Mucosa of descending colon (tissue), 3 donors: Measurements from ENCODE around the gene PIP4K2A. TPM values are rescaled to one million over a fixed set of nuclear protein-coding genes. Genes with fewer than 3 reads are reported as not detected.
A peak's percentile ranks its signal among the peaks of the same experiment; 100 is the strongest.
"Not testable (repeated sequence)": the region's sequence is repeated elsewhere in the genome, so short reads cannot be mapped to it uniquely, and the experiment has no call there.

ENCODE experiments used
- ATAC-seq: fragments of 200-7000 bp; cut with Tn5 transposase; one replicate; pipeline ENCODE4 v1.9.1; 2020; ENCODE audit warnings: mild to moderate bottlenecking, moderate library complexity
- DNase-seq, 3 donors: peaks; one replicate each; pipeline ENCODE4 v3.0.0-alpha.2; 2020
- H3K36me3 ChIP-seq: fragments of 200-600 bp; one replicate; pipeline ENCODE4 v1.8.0; 2021; ENCODE audit warnings: low read depth, mild to moderate bottlenecking
- H3K4me1 ChIP-seq: fragments of 200-600 bp; one replicate; pipeline ENCODE4 v1.8.0; 2021; ENCODE audit warnings: low read depth, mild to moderate bottlenecking
- H3K4me3 ChIP-seq: fragments of 200-600 bp; one replicate; pipeline ENCODE4 v1.8.0; 2021; ENCODE audit warnings: mild to moderate bottlenecking
- H3K9me3 ChIP-seq: fragments of 200-600 bp; one replicate; pipeline ENCODE4 v1.8.0; 2021; ENCODE audit warnings: mild to moderate bottlenecking
- intact Hi-C, 2 donors: fragments of 100-400 bp; cut with DNase I in 1 of 2; cut with micrococcal nuclease in 1 of 2; formaldehyde crosslinking; loops; one replicate each; pipeline versions ENCODE4 v1.11.0 to v1.11.1; 2022; cut with DNase I, micrococcal nuclease
- total RNA-seq, 3 donors: library from RNA; stranded (reverse); fragmentation: NEBNext Ultra II Directional in 2 of 3; extraction: Animal tissue kit (Norgen Biotek cat#: 25700) in 2 of 3; gene quantifications; one replicate each; pipeline versions ENCODE4 v1.2.1 to v1.2.4, GENCODE V29; 2021 to 2023
- TF ChIP-seq, protein P1 (sequence below): fragments of 200-600 bp; IDR thresholded peaks from one replicate; pipeline ENCODE4 v1.8.0; 2022; ENCODE audit warnings: antibody characterized with exemption, mild to moderate bottlenecking
- donor health status: DM: no; HTN: no; CAD: no; lungs with moderate emphysema.
- donor health status: DM: no; HTN: no; CAD: no.
- donor health status: DM: no; HTN: yes; CAD: no.

Gene PIP4K2A
- total RNA-seq, 3 donors from 2014 or later: 17.2 to 29.4 (median 21.2) TPM

DNA sequence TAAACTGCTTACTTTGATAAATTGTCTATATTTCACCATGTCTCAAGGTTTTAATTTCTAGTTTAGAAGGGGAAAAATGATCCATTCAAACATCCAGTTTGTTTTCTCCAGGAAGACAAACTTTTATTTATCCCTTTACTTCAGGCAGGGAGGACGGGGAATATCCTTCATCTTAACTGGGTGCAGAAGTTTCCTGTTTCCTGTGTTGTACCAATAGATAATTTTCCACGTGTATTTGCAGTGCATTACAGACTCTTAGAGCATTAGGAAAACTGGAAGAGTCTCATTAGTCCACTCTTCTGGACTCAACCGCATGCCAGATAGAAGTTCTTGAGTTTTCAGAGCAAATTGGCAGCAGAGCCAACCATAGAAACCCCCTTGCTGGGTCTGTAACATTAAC lies 39.4 kb upstream of the PIP4K2A start:
- TF ChIP-seq, protein P1, sequence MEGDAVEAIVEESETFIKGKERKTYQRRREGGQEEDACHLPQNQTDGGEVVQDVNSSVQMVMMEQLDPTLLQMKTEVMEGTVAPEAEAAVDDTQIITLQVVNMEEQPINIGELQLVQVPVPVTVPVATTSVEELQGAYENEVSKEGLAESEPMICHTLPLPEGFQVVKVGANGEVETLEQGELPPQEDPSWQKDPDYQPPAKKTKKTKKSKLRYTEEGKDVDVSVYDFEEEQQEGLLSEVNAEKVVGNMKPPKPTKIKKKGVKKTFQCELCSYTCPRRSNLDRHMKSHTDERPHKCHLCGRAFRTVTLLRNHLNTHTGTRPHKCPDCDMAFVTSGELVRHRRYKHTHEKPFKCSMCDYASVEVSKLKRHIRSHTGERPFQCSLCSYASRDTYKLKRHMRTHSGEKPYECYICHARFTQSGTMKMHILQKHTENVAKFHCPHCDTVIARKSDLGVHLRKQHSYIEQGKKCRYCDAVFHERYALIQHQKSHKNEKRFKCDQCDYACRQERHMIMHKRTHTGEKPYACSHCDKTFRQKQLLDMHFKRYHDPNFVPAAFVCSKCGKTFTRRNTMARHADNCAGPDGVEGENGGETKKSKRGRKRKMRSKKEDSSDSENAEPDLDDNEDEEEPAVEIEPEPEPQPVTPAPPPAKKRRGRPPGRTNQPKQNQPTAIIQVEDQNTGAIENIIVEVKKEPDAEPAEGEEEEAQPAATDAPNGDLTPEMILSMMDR: no peak
- no peak for DNase-seq
- Histone ChIP-seq H3K4me1 (no peaks in the 10 kb centered on the region), H3K4me3 (no peak overlapping the region), H3K36me3 (no peaks in the 10 kb centered on the region), H3K9me3 (no peaks in the 10 kb centered on the region)
- intact Hi-C loops: no loop called here
- no peak for ATAC-seq

DNA sequence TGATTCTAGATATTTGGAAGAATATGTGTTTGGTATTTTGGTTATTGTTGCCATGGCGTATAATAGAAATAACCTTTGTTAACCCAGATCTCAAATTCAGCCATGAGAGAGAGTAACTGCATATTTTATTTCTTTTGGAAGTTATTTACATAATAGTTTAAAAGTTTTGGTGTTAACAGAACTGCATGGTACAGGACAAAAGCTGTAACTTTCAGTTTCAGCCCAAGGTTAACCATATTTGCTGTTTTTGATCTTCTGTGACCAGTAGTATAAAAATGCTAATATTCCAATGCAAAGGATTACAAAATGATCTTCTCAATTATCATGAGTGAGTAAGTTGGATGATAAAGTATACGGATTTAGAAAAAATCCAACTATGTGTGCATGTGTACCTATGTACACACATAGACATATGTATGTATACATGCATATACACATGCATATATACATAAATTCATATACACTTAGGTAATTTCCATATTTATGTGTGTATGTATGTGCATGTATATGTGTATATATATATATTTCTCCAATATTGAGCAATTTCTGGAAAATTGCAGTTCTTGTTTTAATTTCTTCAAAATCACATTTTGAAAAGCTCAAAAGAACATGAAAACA lies 38.0 kb upstream of the PIP4K2A start:
- ATAC-seq (no peak), DNase-seq (no peak)
- TF ChIP-seq, protein P1: no peak
- H3K9me3 ChIP-seq: no peaks in the 10 kb centered on the region
- H3K4me1 ChIP-seq: no peaks in the 10 kb centered on the region
- H3K4me3 ChIP-seq: no peak overlapping the region
- H3K36me3 ChIP-seq: no peaks in the 10 kb centered on the region
- intact Hi-C loops: no loop called here

GRCh38 chr10:22750131-22750530 lies 35.8 kb upstream of the PIP4K2A start:
- H3K9me3 ChIP-seq: no peaks in the 10 kb centered on the region
- TF ChIP-seq, protein P1: no peak
- intact Hi-C loops: no loop called here
- no peak overlapping the region for H3K4me3 ChIP-seq
- DNase-seq (no peak), ATAC-seq (no peak)
- H3K4me1 ChIP-seq: no peaks in the 10 kb centered on the region
- H3K36me3 ChIP-seq: no peaks in the 10 kb centered on the region

DNA sequence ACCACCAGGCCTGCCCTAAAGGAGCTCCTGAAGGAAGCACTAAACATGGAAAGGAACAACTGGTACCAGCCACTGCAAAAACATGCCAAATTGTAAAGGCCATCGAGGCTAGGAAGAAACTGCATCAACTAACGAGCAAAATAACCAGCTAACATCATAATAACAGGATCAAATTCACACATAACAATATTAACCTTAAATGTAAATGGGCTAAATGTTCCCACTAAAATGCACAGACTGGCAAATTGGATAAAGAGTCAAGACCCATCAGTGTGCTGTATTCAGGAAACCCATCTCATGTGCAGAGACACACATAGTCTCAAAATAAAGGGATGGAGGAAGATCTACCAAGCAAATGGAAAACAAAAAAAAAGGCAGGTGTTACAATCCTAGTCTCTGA lies 30.5 kb upstream of the PIP4K2A start:
- ATAC-seq, H3K4me1 ChIP-seq, H3K4me3 ChIP-seq, H3K9me3 ChIP-seq, DNase-seq, intact Hi-C loops, H3K36me3 ChIP-seq: not testable (repeated sequence)

DNA sequence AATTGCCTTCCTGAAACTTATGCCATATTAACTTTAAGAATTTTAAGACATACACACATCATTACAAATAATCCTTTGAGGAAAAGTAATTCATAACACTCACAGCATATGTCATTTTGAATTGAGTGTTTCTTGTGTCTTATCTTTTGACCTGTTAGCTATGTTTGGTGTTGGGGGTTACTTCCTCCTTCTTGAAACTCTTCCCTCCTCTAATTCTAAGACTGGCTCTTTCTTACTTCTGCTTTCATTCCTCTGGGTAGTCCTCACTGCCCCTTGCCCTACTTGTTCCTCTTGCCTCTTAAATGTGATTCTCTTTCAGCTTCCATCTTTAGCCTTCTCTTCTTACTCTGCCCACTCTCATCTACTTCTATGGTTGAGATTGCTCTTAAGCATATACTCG lies 28.3 kb upstream of the PIP4K2A start:
- no peaks in the 10 kb centered on the region for H3K4me1 ChIP-seq
- TF ChIP-seq, protein P1: no peak
- ATAC-seq (peak; percentile 46), DNase-seq (no peak)
- no peaks in the 10 kb centered on the region for H3K9me3 ChIP-seq
- H3K4me3 ChIP-seq: no peak overlapping the region
- intact Hi-C loops: no loop called here
- no peaks in the 10 kb centered on the region for H3K36me3 ChIP-seq

DNA sequence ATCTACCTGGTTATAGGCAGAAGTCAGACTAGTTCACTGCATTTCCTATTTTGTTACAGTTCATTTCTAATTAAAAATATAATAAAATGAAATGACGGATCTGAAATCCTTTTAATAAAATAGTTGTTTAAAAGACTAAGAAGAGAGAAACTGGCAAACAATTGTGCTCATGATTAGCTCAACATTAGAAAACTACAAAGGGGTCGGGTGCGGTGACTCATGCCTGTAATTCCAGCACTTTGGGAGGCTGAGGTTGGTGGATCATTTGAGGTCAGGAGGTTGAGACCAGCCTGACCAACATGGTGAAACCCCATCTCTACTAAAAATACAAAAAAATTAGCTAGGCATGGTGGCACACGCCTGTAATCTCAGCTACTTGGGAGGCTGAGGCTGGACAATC lies 27.3 kb upstream of the PIP4K2A start:
- ATAC-seq, H3K36me3 ChIP-seq, H3K4me3 ChIP-seq, H3K9me3 ChIP-seq, H3K4me1 ChIP-seq, intact Hi-C loops, DNase-seq: not testable (repeated sequence)

DNA sequence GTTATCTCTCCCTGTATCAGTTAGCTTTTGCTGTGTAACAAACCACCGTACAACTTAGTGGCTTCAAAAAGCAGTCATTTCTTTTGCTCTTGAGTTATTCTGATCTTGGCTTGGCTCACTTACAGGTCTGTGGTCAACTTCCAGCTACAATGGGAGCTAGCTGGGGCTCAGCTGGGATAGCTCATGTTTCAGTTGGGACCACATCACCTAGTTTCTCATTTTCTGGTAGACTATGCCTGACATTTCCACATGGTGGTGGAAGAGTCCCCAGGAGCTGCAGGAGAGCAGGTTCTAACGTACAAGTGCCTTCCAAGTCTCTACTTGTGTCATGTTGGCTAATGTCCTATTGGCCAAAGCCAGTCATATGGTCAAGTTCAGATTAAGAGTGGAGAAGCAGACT lies 25.8 kb upstream of the PIP4K2A start:
- intact Hi-C loops: no loop called here
- H3K4me1 ChIP-seq: no peaks in the 10 kb centered on the region
- H3K4me3 ChIP-seq: no peak overlapping the region
- no peak for ATAC-seq
- H3K36me3 ChIP-seq: no peaks in the 10 kb centered on the region
- no peak for DNase-seq
- TF ChIP-seq, protein P1: no peak
- no peaks in the 10 kb centered on the region for H3K9me3 ChIP-seq
